SK-N-SH treated with all-trans-retinoic acid at 6 μM for 48 hours (cell line): ENCODE results near the gene KRTAP19-3.
"Not testable (repeated sequence)": the region's sequence is repeated elsewhere in the genome, so short reads cannot be mapped to it uniquely, and the experiment has no call there.

Source experiments
- ATAC-seq: fragments of 200-7000 bp; cut with Tn5 transposase; 3 replicates; pipeline ENCODE4 v1.9.1; 2020; ENCODE audit warnings: mild to moderate bottlenecking, moderate library complexity
- BACH2 ChIP-seq: fragments of 250-450 bp; sonication (Bioruptor Pico); IDR thresholded peaks from 2 replicates; pipeline ENCODE4 v1.9.0; 2021; ENCODE audit warnings: mild to moderate bottlenecking, borderline replicate concordance
- GLIS3 ChIP-seq: fragments of 250-450 bp; sonication (Bioruptor Pico); IDR thresholded peaks from 2 replicates; pipeline ENCODE4 v1.5.0; 2020; ENCODE audit warnings: mild to moderate bottlenecking, moderate library complexity
- ISL1 ChIP-seq: fragments of 250-450 bp; sonication (Bioruptor Pico); IDR thresholded peaks from 2 replicates; pipeline ENCODE4 v2.1.2; 2022; ENCODE audit warnings: mild to moderate bottlenecking, moderate library complexity
- OSR1 ChIP-seq: fragments of 250-450 bp; sonication (Bioruptor Pico); IDR thresholded peaks from 2 replicates; pipeline ENCODE4 v1.8.0; 2022; ENCODE audit warnings: moderate library complexity, mild to moderate bottlenecking, inconsistent platforms
- PPARA ChIP-seq: fragments of 250-450 bp; sonication (Bioruptor Pico); IDR thresholded peaks from 2 replicates; pipeline ENCODE4 v1.5.0; 2020; ENCODE audit warnings: mild to moderate bottlenecking, borderline replicate concordance
- RARB ChIP-seq: fragments of 250-450 bp; sonication (Bioruptor Pico); IDR thresholded peaks from 2 replicates; pipeline ENCODE4 v1.8.0; 2021; ENCODE audit warnings: mild to moderate bottlenecking, moderate library complexity
- SNAI2 ChIP-seq: fragments of 250-450 bp; sonication (Bioruptor Pico); IDR thresholded peaks from 2 replicates; pipeline ENCODE4 v1.5.0; 2020; ENCODE audit warnings: mild to moderate bottlenecking, moderate library complexity
- TCF4 ChIP-seq: fragments of 250-450 bp; sonication (Bioruptor Pico); IDR thresholded peaks from 2 replicates; pipeline ENCODE4 v1.8.0; 2021; ENCODE audit warnings: mild to moderate bottlenecking, moderate library complexity, borderline replicate concordance
- TOX ChIP-seq: fragments of 250-450 bp; sonication (Bioruptor Pico); IDR thresholded peaks from 2 replicates; pipeline ENCODE4 v1.8.0; 2021; ENCODE audit warnings: mild to moderate bottlenecking, moderate library complexity, borderline replicate concordance
- ZFP3 ChIP-seq: fragments of 250-450 bp; sonication (Bioruptor Pico); IDR thresholded peaks from 2 replicates; pipeline ENCODE4 v1.5.0; 2020; ENCODE audit warnings: mild to moderate bottlenecking, moderate library complexity
- ZFP30 ChIP-seq: fragments of 450-650 bp; formaldehyde crosslinking; IDR thresholded peaks from 2 replicates; pipeline ENCODE4 v1.5.0; 2022; ENCODE audit warnings: mild to moderate bottlenecking, moderate library complexity
- ZNF565 ChIP-seq: fragments of 450-650 bp; formaldehyde crosslinking; conservative IDR thresholded peaks from 2 replicates; pipeline ENCODE4 v1.5.0; 2020; ENCODE audit warnings: low read depth, mild to moderate bottlenecking, moderate library complexity
- ZNF8 ChIP-seq: fragments of 450-650 bp; formaldehyde crosslinking; IDR thresholded peaks from 2 replicates; pipeline ENCODE4 v1.5.0; 2020; ENCODE audit warnings: mild to moderate bottlenecking, moderate library complexity
- TF ChIP-seq, protein P1 (sequence below): fragments of 250-450 bp; sonication (Bioruptor Pico); IDR thresholded peaks from 2 replicates; pipeline ENCODE4 v1.5.1; 2021; ENCODE audit warnings: mild to moderate bottlenecking, moderate library complexity
- TF ChIP-seq, protein P2 (sequence below): fragments of 250-450 bp; sonication (Bioruptor Pico); IDR thresholded peaks from 2 replicates; pipeline ENCODE4 v1.5.0; 2020; ENCODE audit warnings: mild to moderate bottlenecking, moderate library complexity
- TF ChIP-seq, protein P3 (sequence below): fragments of 250-450 bp; sonication (Bioruptor Pico); IDR thresholded peaks from 2 replicates; pipeline ENCODE4 v1.5.1; 2020; ENCODE audit warnings: low read depth, mild to moderate bottlenecking, moderate library complexity
- TF ChIP-seq, protein P4 (sequence below): fragments of 250-450 bp; sonication (Bioruptor Pico); IDR thresholded peaks from 2 replicates; pipeline ENCODE4 v1.8.0; 2020; ENCODE audit warnings: mild to moderate bottlenecking, moderate library complexity, borderline replicate concordance
- TF ChIP-seq, protein P5 (sequence below): fragments of 250-450 bp; sonication (Bioruptor Pico); IDR thresholded peaks from 2 replicates; pipeline ENCODE4 v1.8.0; 2021; ENCODE audit warnings: low read depth, mild to moderate bottlenecking, moderate library complexity, borderline replicate concordance

The KRTAP19-3 gene

DNA sequence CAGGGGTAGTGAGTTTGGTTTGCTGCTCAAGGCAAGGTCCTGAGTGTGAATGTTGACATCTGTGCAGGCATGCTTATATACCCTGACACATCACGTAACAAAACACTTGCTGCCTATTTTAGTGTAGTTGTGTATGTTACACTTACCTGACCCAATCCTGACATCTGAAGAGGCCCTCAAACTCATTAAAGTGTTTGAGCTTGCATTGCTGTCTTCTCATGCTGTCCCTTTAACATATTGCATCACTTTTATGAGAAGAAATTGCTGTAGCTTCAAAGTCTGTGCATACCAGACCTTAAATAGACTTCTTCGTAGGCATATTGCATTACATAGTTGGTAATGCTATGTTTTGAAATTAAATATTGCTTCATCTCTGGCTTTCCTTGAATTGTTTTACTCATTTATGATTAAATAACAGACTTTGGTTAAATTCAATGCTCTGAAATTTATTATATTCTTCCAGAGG lies at the start of gene KRTAP19-3:
Gene KRTAP19-3, minus strand, starts transcription at position 51 of the 466 bp plus-strand sequence. CDS start 56 bp downstream, outside the sequence.
- TF ChIP-seq TOX (CRISPR knock-in tag) (no peak), SNAI2 (CRISPR knock-in tag) (no peak), ZNF8 (CRISPR knock-in tag) (no peak), TCF4 (no peak)
- TF ChIP-seq, protein P1, sequence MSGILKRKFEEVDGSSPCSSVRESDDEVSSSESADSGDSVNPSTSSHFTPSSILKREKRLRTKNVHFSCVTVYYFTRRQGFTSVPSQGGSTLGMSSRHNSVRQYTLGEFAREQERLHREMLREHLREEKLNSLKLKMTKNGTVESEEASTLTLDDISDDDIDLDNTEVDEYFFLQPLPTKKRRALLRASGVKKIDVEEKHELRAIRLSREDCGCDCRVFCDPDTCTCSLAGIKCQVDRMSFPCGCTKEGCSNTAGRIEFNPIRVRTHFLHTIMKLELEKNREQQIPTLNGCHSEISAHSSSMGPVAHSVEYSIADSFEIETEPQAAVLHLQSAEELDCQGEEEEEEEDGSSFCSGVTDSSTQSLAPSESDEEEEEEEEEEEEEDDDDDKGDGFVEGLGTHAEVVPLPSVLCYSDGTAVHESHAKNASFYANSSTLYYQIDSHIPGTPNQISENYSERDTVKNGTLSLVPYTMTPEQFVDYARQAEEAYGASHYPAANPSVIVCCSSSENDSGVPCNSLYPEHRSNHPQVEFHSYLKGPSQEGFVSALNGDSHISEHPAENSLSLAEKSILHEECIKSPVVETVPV, result no peak
- no peak for ATAC-seq

DNA sequence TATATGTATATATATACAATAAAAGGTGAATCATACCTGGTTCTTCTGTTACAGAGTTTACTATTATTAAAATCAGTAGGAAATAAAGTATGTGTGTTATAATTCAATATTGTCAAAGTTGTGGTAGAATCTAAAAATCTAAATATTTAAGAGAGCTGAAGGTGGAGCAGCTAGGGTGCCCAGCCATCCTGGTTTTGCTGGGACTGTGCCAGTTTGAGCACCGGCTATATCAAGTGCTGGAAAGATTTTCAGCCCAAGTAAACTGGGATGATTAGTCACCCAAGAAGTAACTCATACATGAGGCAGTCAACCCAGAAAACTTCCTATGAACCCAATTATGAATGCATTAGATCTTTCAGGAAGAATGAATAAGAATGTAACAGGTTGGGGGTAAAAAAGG lies 27.1 kb upstream of the KRTAP19-3 start:
- TF ChIP-seq TOX (CRISPR knock-in tag), result no peak
- TF ChIP-seq RARB (CRISPR knock-in tag), result no peak
- TF ChIP-seq ZFP3 (CRISPR knock-in tag), result no peak
- TF ChIP-seq ZNF565 (CRISPR knock-in tag), result no peak
- TF ChIP-seq BACH2 (CRISPR knock-in tag), result no peak
- TF ChIP-seq, protein P2, sequence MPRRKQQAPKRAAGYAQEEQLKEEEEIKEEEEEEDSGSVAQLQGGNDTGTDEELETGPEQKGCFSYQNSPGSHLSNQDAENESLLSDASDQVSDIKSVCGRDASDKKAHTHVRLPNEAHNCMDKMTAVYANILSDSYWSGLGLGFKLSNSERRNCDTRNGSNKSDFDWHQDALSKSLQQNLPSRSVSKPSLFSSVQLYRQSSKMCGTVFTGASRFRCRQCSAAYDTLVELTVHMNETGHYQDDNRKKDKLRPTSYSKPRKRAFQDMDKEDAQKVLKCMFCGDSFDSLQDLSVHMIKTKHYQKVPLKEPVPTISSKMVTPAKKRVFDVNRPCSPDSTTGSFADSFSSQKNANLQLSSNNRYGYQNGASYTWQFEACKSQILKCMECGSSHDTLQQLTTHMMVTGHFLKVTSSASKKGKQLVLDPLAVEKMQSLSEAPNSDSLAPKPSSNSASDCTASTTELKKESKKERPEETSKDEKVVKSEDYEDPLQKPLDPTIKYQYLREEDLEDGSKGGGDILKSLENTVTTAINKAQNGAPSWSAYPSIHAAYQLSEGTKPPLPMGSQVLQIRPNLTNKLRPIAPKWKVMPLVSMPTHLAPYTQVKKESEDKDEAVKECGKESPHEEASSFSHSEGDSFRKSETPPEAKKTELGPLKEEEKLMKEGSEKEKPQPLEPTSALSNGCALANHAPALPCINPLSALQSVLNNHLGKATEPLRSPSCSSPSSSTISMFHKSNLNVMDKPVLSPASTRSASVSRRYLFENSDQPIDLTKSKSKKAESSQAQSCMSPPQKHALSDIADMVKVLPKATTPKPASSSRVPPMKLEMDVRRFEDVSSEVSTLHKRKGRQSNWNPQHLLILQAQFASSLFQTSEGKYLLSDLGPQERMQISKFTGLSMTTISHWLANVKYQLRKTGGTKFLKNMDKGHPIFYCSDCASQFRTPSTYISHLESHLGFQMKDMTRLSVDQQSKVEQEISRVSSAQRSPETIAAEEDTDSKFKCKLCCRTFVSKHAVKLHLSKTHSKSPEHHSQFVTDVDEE (CRISPR knock-in tag), result no peak
- TF ChIP-seq ISL1 (CRISPR knock-in tag), result no peak
- TF ChIP-seq, protein P1, result no peak
- no peak for TF ChIP-seq OSR1 (CRISPR knock-in tag)
- TF ChIP-seq ZNF8 (CRISPR knock-in tag), result no peak
- TF ChIP-seq, protein P3, sequence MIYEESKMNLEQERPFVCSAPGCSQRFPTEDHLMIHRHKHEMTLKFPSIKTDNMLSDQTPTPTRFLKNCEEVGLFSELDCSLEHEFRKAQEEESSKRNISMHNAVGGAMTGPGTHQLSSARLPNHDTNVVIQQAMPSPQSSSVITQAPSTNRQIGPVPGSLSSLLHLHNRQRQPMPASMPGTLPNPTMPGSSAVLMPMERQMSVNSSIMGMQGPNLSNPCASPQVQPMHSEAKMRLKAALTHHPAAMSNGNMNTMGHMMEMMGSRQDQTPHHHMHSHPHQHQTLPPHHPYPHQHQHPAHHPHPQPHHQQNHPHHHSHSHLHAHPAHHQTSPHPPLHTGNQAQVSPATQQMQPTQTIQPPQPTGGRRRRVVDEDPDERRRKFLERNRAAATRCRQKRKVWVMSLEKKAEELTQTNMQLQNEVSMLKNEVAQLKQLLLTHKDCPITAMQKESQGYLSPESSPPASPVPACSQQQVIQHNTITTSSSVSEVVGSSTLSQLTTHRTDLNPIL (CRISPR knock-in tag), result no peak
- no peak for TF ChIP-seq ZFP30
- no peak for TF ChIP-seq GLIS3
- TF ChIP-seq, protein P4, sequence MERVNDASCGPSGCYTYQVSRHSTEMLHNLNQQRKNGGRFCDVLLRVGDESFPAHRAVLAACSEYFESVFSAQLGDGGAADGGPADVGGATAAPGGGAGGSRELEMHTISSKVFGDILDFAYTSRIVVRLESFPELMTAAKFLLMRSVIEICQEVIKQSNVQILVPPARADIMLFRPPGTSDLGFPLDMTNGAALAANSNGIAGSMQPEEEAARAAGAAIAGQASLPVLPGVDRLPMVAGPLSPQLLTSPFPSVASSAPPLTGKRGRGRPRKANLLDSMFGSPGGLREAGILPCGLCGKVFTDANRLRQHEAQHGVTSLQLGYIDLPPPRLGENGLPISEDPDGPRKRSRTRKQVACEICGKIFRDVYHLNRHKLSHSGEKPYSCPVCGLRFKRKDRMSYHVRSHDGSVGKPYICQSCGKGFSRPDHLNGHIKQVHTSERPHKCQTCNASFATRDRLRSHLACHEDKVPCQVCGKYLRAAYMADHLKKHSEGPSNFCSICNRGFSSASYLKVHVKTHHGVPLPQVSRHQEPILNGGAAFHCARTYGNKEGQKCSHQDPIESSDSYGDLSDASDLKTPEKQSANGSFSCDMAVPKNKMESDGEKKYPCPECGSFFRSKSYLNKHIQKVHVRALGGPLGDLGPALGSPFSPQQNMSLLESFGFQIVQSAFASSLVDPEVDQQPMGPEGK (CRISPR knock-in tag), result no peak
- no peak for TF ChIP-seq TCF4
- TF ChIP-seq SNAI2 (CRISPR knock-in tag), result no peak
- no peak for TF ChIP-seq PPARA (CRISPR knock-in tag)
- TF ChIP-seq, protein P5, sequence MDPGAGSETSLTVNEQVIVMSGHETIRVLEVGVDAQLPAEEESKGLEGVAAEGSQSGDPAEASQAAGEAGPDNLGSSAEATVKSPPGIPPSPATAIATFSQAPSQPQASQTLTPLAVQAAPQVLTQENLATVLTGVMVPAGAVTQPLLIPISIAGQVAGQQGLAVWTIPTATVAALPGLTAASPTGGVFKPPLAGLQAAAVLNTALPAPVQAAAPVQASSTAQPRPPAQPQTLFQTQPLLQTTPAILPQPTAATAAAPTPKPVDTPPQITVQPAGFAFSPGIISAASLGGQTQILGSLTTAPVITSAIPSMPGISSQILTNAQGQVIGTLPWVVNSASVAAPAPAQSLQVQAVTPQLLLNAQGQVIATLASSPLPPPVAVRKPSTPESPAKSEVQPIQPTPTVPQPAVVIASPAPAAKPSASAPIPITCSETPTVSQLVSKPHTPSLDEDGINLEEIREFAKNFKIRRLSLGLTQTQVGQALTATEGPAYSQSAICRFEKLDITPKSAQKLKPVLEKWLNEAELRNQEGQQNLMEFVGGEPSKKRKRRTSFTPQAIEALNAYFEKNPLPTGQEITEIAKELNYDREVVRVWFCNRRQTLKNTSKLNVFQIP (CRISPR knock-in tag), result no peak
- no peak for ATAC-seq

DNA sequence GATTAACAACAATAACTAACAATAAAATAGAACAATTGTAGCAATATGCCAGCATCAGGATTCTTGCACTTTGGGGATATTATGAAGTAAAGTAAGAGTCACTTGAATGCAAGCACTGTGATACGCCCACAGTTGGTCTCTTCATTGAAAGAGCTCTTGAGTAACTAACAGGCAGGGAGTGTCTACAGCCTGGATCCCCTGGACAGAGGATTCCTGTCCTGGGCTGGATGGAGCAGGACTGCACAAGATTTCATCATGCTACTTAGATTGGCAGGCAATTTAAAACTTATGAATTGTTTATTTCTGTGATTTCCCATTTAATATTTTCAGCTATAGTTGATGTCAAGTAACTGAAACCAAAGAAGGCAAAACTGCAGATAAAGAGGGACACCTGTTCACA lies 23.9 kb upstream of the KRTAP19-3 start:
- TF ChIP-seq, protein P2 (CRISPR knock-in tag), result no peak
- TF ChIP-seq, protein P5 (CRISPR knock-in tag), result no peak
- TF ChIP-seq PPARA (CRISPR knock-in tag), result no peak
- ATAC-seq, result no peak

DNA sequence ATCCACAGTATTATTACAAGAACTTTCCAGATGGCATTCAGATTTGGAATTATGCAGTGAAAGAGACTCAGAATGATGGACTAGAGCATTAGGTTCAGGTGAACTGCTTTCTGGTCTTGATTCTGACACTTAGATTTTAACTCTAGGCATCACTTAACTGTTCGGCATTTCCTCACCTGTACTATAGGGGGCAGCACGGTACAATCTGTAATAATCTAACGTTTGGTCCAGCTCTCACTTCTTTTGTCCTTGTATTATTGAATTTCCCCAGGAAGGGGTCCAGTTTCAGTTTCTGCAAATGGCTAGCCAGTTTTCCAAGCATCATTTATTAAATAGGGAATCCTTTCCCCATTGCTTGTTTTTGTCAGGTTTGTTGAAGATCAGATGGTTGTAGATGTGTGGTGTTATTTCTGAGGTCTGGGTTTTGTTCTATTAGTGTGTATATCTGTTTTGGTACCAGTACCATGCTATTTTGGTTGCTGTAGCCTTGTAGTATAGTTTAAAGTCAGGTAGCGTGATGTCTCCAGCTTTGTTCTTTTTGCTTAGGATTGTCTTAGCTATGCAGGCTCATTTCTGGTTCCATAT lies 13.9 kb upstream of the KRTAP19-3 start:
- ATAC-seq, result not testable (repeated sequence)
